Fibroblast of skin of right quadriceps (primary cell): Measurements from ENCODE around the gene DRC3.
"Not testable (repeated sequence)": the region's sequence is repeated elsewhere in the genome, so short reads cannot be mapped to it uniquely, and the experiment has no call there.

Experiments used
- DNase-seq: peaks from one replicate; pipeline ENCODE4 v3.0.0-alpha.2; 2013

The DRC3 gene

DNA sequence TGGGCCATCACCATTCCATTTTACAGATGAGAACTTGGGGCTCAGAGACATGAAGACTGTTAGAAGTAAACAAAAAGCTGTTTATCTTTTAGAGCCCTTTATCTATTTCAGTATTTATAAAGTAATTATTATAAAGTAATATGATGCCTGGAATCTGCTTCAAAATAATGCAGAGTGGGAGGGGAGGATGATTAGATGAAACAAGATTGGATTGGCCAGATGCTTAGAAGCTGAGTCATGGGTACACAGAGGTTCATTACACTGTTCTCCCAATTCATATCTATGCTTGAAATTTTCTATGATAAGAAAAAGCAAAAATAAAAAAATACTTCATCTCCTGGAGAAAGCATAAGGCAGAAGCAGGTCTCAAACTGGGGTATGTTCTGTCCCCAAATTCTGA lies 29.8 kb upstream of the DRC3 start:
- DNase-seq: no peak

DNA sequence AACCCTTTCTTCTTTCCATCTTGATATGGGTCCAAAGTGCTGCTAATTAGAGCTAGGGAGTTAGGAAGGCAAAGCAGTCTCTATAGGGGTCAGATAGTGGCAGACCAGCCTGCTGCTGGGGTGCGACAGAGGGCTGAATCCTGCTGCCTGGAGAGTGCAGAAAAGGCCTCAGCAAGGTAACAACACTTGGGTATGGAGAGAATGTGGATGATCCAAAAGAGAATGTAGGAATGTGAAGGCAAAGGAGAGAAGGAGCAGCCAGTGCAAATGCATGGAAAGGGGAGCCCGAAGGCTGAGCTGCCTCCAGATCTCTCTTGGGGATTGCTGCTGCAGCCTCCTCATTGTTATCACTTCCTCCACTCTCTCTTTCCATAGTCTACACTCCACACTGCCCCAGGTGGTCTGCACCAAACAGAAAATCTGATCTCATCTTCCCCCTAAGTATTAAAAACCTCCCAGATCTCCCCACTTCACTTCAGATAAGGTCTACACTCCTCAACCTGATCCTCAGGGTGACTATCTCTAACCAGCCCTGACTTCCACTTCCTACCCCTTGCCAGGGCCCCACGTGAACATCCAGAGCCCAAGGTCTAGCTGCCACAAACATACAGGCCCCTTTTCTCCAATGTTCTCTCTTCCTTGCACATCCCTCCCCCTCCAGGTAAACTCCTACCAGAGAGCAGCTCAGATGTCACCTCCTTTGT lies 29.2 kb upstream of the DRC3 start:
- DNase-seq: no peak

GRCh38 chr17:17944242-17944641 lies 28.4 kb upstream of the DRC3 start:
- no peak for DNase-seq

- DNase-seq: peak; percentile 37
Measured at GRCh38 chr17:17944743-17945142, 27.9 kb upstream of the DRC3 start.

GRCh38 chr17:17946093-17946492 lies 26.6 kb upstream of the DRC3 start:
- DNase-seq: no peak

GRCh38 chr17:17947309-17947708 lies 25.4 kb upstream of the DRC3 start:
- no peak for DNase-seq

- DNase-seq: no peak
Measured at GRCh38 chr17:17947966-17948365, 24.7 kb upstream of the DRC3 start.

- DNase-seq: no peak
Measured at GRCh38 chr17:17950347-17950746, 22.3 kb upstream of the DRC3 start.

DNA sequence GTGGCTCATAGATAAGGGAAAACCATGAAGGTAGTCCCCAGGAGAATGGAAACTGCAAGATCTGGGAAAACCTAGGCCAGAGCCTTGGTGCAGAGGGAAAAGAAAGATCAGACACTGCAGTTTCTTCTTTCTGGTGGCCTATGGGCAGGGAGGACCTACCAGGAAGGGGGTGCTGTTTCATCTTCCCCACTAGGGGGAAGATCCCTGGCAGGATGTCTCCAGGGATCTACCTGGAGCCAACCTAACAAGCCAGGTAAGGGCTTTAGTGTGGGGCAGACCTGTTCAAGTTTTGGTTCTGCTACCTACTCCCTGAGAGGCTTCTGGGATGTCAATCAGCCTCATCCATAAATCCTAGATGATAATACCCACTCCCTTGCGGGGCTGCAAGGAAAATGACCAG lies 21.9 kb upstream of the DRC3 start:
- no peak for DNase-seq

DNA sequence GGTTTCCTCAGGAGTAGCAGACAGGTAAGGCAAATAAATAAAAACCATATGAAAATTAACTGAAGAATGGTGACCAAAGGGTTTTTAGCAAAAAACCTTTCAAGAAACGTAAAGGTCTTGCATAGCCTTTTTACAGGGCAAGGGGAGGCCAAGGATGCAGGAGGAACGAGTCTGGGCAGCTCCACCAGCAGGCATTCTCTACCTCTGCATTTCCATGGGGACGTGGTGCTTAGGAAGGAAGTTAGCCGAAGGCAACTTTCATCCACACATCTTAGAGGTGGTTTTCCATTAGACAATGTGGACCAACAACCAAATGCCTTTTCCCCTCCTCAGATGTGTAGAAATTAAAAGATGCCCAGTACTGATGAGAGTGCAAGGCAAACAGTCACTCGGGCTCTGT lies 21.1 kb upstream of the DRC3 start:
- no peak for DNase-seq

DNA sequence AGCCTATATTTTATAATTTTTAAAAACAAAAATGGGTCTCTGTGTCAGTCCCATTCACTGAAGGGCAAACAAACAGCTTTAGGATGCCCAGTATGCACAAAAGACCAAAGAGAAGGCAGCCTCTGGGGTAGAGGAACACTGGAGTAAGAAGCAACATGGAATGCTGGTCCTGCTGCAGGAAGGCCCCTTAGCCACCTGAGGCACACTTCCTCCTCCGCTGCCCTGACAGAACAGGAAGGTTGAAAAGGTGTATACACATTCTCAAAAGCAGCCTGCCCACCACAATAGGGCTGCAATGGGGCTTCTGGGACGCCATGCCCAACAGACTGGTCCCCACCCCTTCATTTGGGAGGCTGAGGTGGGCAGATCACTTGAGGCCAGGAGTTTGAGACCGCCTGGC lies 20.0 kb upstream of the DRC3 start:
- no peak for DNase-seq

GRCh38 chr17:17954079-17954478 lies 18.6 kb upstream of the DRC3 start:
- no peak for DNase-seq

DNA sequence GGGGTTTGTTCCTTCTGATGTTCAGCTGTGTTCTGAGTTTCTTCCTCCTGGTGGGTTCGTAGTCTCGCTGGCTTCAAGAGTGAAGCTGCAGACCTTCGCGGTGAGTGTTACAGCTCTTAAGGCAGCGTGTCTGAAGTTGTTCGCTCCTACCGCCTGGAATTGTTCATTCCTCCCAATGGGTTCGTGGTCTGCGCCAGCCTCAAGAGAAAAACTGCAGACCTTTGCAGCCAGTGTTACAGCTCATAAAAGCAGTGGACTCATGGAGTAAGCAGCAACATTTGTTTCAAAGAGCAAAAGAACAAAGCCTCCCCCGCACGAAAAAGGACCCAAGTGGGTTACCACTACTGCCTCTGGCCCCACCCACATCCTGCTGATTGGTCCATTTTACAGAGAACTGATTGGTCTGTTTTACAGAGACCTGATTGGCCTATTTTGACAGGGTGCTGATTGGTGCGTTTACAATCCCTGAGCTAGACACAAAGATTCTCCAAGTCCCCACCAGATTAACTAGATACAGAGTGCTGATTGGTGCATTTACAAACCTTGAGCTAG lies 16.8 kb upstream of the DRC3 start:
- not testable (repeated sequence) for DNase-seq

DNA sequence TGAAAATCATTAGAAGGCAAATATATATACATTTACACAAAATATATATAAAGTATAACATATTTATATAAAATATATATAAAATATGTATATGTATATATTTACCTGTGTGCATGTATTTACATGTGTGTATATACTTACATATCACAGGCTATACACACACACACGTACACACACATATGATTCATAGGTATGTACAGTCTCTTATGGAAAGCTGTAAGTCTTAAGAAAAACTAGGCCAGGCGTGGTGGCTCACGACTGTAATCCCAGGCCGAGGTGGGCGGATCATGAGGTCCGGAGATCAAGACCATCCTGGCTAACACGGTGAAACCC lies 15.1 kb upstream of the DRC3 start:
- DNase-seq: no peak

GRCh38 chr17:17958982-17959381 lies 13.7 kb upstream of the DRC3 start:
- no peak for DNase-seq

GRCh38 chr17:17959520-17960361 lies 12.9 kb upstream of the DRC3 start:
- DNase-seq: peak; percentile 36

DNA sequence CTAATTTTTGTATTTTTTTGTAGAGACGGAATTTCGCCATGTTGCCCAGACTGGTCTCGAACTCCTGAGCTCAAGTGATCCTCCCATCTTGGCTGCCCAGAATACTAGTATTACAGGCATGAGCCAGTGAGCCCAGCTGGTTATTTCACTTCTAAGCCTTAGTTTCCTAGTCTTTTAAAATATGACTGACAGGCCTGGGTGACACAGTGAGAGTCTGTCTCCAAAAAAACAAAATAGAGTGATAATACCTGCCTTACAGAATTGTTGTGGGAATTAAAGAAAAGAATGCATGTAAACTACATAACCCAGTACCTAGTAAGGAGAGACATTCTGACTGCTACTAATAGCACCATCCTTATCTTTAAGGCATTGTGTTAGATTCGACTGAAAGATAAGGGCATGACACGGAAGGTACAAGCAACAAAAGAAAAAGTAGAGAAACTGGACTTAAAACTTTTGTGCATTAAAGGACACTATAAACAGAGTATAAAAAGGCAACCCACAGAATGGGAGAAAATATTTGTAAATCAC lies 12.1 kb upstream of the DRC3 start:
- DNase-seq: no peak

DNA sequence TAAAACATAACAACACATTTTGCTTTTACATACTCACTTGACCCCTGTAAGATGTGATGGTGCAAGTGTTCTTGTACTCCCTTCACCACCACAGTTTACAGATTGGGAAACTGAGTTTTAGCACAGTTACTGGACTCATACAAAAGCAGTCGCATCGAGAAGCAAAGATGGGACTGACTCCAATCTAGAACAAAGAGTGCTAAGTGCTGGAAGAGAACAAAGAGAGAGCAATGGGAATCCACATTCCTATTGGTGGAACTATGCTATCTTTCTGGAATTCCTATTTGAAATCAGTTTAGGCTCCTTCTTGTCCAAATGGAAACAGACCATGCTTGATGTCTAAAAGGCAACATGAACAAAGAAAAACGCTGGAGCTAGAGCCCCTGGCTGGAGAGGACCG lies 9.6 kb upstream of the DRC3 start:
- DNase-seq: no peak

GRCh38 chr17:17963694-17964436 lies 8.8 kb upstream of the DRC3 start:
- no peak for DNase-seq

GRCh38 chr17:17964710-17965109 lies 8.0 kb upstream of the DRC3 start:
- no peak for DNase-seq

GRCh38 chr17:17965152-17965721 lies 7.4 kb upstream of the DRC3 start:
- no peak for DNase-seq

GRCh38 chr17:17966399-17966798 lies 6.3 kb upstream of the DRC3 start:
- no peak for DNase-seq
